ENCODE results near the gene ARHGAP24. TPM values are rescaled to one million over a fixed set of nuclear protein-coding genes. Genes with fewer than 3 reads are reported as not detected.

ARHGAP24 gene
- total RNA-seq, 1 donor from 2014 or later: 40.3 TPM

GRCh38 chr4:85579942-85580341 is 105.0 kb downstream of the ARHGAP24 start:
- no peak for DNase-seq (ENCODE audit: low read depth in 2 of 2)

GRCh38 chr4:85580489-85580888 is 105.5 kb downstream of the ARHGAP24 start:
- DNase-seq (ENCODE audit: low read depth in 2 of 2): no peak

GRCh38 chr4:85587952-85588351 is 113.0 kb downstream of the ARHGAP24 start:
- no peak for DNase-seq (ENCODE audit: low read depth in 2 of 2)

- DNase-seq (ENCODE audit: low read depth in 2 of 2): no peak
These were observed 116.6 kb downstream of the ARHGAP24 start for GRCh38 chr4:85591406-85592098.

- peak; percentile 56 to 70 for DNase-seq (ENCODE audit: low read depth in 2 of 2)
These were observed 120.3 kb downstream of the ARHGAP24 start for GRCh38 chr4:85595098-85595775.

- no peak for DNase-seq (ENCODE audit: low read depth in 2 of 2)
These were observed 121.0 kb downstream of the ARHGAP24 start for GRCh38 chr4:85595796-85596559.

GRCh38 chr4:85598936-85599335 is 124.0 kb downstream of the ARHGAP24 start:
- DNase-seq (ENCODE audit: low read depth in 2 of 2): no peak

- no peak for DNase-seq (ENCODE audit: low read depth in 2 of 2)
These were observed 125.6 kb downstream of the ARHGAP24 start for GRCh38 chr4:85600501-85600900.

- DNase-seq (ENCODE audit: low read depth in 2 of 2): peak; percentile 68 to 74
These were observed 128.7 kb downstream of the ARHGAP24 start for GRCh38 chr4:85603437-85604336.

- no peak for DNase-seq (ENCODE audit: low read depth in 2 of 2)
These were observed 131.6 kb downstream of the ARHGAP24 start for GRCh38 chr4:85606505-85606904.

GRCh38 chr4:85607624-85608023 is 132.7 kb downstream of the ARHGAP24 start:
- no peak for DNase-seq (ENCODE audit: low read depth in 2 of 2)

- no peak for DNase-seq (ENCODE audit: low read depth in 2 of 2)
These were observed 135.5 kb downstream of the ARHGAP24 start for GRCh38 chr4:85610450-85610849.

GRCh38 chr4:85611661-85612060 is 136.7 kb downstream of the ARHGAP24 start:
- no peak for DNase-seq (ENCODE audit: low read depth in 2 of 2)

GRCh38 chr4:85613901-85614300 is 139.0 kb downstream of the ARHGAP24 start:
- no peak for DNase-seq (ENCODE audit: low read depth in 2 of 2)

GRCh38 chr4:85615952-85616351 is 141.0 kb downstream of the ARHGAP24 start:
- no peak for DNase-seq (ENCODE audit: low read depth in 2 of 2)

- no peak for DNase-seq (ENCODE audit: low read depth in 2 of 2)
These were observed 142.3 kb downstream of the ARHGAP24 start for GRCh38 chr4:85617202-85617601.

GRCh38 chr4:85632981-85633380 is 158.0 kb downstream of the ARHGAP24 start:
- no peak for DNase-seq (ENCODE audit: low read depth in 2 of 2)

- DNase-seq (ENCODE audit: low read depth in 2 of 2): no peak
These were observed 162.8 kb downstream of the ARHGAP24 start for GRCh38 chr4:85637778-85638177.

- no peak for DNase-seq (ENCODE audit: low read depth in 2 of 2)
These were observed 165.0 kb downstream of the ARHGAP24 start for GRCh38 chr4:85639946-85640345.

GRCh38 chr4:85642356-85643100 is 167.6 kb downstream of the ARHGAP24 start:
- no peak for DNase-seq (ENCODE audit: low read depth in 2 of 2)

GRCh38 chr4:85644061-85644460 is 169.1 kb downstream of the ARHGAP24 start:
- no peak for DNase-seq (ENCODE audit: low read depth in 2 of 2)

Data from dermis microvascular lymphatic vessel endothelial cell (primary cell).